Measurements from ENCODE around the gene TCF7L1.

TCF7L1 gene

DNA sequence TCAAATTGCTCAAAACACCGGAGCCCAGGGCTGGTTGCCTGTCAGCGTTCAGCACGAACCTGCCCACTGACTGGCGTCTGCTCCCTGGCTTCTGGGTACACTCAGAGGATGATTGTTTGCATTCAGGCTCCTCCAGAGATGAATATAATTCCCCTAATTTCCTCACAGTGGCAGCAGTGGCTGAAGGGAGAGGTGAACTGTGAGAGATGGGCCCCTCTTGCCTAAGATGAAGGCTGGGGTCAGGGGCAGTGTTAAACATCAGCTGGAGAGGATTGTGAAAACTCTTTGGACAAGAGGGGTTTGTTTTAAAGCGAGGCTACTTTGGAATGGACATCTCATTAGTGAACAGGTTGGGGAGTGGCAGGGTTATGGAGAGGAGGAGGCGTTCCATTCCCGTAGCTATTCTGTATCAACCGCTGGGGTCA lies 31.0 kb downstream of the TCF7L1 start:
- no peak for DNase-seq (ENCODE audit: low read depth)

DNA sequence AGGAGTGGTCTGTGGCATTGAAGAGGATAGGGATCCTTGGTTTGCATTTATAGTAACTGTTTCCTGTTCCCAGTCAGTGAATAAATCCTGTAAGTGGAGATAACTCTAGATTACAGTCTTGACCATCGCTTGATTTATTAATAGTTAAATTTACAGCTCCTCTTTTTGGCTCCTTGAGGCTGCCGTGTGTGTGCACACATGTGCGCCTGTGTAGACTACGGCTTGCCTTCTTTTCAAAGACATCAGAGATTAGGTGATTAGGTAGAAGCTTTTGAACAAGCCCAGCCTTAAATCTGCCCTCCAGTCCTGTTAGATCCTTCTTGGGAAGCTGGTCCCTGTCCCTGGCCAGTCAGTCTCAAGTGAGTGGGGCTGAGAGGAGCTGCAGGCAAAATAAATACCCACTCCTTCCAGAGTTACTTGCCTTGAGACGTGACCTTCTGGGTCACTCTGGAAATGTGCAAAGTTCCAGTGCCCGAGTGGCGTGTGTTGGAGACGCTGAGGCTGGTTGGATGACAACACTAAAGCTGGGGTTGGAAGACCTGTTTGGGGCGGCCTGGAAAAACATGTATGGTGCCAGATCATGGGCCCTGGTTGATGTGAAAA lies 32.0 kb downstream of the TCF7L1 start:
- DNase-seq (ENCODE audit: low read depth): no peak

DNA sequence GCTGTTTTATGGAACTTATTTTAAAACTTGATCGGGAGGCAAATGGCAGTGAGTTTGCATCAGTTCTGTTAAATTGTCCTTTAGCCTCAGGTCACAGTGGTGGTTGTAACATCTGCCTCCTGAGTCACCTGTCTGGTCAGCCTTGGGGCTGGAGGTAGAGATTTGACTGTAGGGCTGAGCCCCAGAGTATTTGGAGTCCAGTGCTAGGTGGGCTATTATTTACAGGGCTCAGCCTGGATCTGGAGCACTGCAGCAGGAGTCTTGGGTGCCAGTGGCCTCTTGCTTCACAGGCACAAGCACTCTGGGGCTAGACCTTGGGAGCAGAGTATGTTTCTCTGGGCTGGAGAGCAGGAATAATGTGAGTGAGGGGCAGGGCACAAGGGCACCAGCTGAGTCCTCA lies 32.8 kb downstream of the TCF7L1 start:
- no peak for DNase-seq (ENCODE audit: low read depth)

DNA sequence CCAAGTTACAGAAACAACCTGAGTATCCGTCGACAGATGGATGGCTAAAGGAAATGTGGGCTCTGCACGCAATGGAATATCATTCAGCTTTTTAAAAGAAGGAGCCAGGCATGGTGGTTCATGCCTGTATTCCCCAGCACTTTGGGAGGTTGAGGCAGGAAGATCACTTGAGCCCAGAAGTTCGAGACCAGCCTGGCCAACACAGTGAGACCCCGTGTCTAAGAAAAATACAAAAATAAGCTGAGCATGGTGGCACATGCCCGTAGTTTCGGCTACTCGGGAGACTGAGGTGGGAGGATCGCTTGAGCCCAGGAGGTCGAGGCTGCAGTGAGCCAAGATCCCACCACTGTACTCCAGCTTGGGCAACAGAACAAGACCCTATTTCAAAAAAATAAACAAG lies 34.3 kb downstream of the TCF7L1 start:
- no peak for DNase-seq (ENCODE audit: low read depth)

DNA sequence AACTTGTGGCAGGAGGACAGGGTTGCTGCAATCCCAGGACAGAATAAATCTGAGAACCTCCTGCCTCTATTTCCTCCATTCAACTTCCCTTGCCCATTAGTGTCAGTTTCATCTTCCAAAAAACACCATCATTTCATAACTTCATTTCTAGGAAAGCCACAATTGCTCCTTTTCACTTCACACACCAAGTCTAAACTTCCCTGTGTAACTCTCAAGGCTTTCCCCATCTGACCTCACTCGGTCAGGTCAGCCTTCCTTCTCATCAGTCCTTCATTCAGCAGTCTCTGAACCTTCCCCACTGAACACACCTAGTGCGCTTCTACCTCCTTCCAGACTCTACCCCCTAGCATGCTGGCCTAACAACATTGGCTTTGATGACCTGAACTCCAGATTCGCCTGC lies 35.8 kb downstream of the TCF7L1 start:
- no peak for DNase-seq (ENCODE audit: low read depth)

DNA sequence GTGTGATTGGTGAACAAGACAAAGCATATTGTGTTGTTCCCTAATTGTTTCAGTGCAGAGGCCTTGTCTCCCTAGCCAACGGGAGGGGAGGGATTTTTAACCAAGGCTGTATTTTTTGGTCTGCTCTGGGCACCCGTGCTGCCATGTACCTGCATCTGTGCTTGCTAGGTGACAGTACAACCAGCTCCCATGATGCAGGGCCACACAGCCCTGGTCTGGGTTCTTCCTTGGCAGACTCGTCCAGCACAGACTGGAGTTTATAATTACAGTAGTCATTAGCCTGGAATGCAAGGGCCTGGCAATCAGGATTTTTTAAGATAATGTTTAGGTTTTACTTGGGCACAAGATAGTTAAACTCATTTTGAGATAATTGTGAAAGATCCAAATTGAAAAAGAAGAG lies 36.4 kb downstream of the TCF7L1 start:
- DNase-seq (ENCODE audit: low read depth): no peak

DNA sequence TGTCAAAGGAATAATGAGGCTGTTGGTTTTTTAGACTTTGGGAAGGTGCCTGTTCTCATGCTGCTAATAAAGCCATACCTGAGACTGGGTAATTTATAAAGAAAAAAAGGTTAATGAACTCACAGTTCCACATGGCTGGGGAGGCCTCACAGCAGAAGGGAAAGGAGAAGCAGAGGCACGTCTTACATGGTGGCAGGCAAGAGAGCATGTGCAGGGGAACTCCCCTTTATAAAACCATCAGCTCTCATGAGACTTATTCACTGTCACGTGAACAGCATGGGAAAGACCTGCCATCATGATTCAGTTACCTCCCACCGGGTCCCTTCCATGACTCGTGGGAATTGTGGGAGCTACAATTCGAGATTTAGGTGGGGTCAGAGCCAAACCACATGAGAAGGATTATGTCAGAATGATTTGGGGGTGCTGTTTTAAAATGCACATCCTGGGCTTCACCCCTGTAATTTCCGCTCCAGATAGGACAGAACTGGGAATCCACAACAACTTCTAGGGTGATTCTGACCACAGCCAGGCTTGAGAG lies 37.8 kb downstream of the TCF7L1 start:
- no peak for DNase-seq (ENCODE audit: low read depth)

DNA sequence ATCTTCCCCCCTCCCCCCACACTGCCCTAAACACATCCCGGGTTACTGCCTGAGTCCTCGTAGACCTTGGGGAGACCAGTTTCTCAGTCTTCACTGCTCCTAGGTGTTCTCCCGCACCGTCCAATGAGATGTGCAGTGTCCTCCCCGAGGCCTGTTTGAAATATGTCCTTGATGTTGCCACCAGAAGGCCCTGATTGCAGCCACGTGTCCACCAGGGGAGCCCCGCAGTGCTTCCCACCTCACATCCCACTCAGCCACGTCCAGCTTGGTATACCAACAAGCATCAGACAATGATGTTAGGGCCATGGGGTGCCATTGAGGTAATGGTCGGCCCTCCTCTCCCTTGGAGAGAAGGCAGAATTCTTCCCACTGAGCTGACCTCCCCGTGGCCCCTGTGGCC lies 38.7 kb downstream of the TCF7L1 start:
- no peak for DNase-seq (ENCODE audit: low read depth)

DNA sequence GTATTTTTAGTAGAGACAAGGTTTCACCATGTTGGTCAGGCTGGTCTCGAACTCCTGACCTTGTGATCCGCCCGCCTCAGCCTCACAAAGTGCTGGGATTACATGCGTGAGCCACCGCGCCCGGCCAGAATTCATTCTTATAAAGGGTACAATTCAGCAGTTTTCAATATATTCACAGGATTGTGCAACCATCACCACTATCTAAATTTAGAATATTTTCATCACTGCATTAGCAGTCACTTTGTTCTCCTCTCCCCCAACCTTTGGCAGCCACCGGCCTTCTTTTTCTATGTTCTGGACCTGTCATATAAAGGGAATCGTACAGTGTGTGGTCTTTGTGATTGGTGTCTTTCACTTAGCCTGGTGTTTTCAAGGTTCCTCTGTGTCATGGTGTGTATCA lies 40.7 kb downstream of the TCF7L1 start:
- no peak for DNase-seq (ENCODE audit: low read depth)

DNA sequence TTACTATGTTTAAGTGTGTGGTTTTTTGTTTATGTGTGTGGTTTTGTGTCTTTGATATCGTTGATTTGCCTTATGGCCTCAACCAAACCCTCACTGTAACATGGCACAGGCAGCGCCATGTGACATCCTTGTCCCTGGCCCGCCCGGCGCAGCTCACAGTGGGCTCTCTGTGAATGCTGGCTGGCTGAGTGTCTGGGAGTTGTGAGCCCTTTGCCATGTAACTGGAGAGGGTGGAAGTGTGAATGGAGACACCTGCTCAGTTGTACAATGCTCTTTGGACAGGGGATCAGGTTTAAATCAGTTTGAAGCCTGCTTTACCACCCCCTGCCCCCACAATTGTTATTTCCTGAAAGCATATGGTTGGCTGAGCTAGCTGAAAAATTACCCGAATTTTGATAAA lies 41.8 kb downstream of the TCF7L1 start:
- no peak for DNase-seq (ENCODE audit: low read depth)

DNA sequence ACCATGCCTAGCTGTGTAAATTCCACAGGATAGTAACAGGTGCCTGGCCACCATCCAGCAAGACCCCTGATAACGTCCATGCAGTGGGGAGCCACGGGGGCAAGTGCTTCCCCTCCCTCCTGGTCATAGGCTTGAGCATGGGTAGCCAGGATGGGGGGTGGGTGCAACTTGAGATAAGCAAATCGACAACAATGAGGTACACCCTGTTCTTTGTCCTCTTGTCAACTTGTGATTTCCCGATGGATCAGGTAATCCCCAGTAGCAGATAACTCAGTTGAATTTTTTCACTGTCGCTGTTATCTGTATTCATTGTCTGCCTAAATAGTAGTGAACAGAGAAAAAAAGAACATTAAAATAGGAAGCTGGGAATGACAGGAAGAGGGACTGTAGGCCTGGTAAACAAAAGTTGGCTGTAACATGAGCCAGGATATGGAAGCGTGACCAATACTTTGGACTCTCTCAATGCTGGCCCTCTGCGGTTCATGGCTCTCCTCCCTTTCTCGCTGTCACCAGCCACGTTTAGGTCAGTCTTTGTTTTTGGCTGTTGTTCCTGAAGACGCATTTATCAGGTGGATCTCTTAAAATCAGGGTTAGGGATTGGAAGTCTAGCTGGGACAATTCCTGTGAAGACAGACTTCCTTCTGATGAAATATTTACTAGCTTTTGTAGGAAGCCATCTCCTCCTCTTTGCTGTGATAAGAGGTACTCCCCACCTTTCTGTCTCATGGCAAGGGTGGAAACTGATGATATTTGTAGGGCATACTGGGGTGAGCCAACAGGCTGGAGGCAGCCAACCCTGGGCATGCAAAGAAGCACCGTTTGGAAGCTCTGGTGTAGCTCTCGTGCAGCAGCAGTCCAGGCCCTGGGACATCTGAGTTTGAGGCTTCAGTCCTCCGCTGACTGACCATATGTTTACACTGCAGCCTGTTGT lies 42.4 kb downstream of the TCF7L1 start:
- no peak for DNase-seq (ENCODE audit: low read depth)

DNA sequence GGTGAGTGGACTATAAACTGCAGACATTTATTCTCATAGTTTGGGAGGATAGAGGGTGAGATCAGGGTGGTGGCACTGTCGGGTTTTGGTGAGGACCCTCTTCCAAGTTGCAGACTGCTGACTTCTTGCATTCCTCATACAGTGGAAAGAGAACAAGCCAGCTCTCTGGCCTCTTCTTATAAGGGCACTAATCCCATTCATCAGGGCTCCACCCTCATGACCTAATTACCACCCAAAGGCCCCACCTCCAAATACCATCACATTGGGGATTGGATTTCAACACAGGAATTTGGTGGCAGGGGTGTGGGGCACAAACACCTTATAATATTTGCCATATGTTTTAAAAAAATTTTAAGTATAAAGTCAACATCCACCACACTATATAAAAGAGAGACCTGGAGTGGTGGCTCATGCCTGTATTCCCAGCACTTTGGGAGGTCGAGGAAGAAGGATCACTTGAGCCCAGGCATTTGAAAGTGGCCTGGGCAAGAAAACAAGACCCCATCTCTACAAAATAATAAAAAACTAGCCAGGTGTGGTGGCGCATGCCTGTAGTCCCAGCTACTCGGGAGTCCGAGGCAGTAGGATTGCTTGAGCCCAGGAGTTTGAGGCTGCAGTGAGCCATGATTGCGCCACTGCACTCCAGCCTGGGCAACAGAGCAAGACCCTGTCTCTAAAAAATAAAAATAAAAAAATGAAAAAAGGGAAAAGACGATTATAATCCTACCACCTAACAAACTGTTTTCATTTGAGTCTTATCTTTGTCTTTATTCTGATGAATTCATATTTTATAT lies 44.0 kb downstream of the TCF7L1 start:
- DNase-seq (ENCODE audit: low read depth): no peak

DNA sequence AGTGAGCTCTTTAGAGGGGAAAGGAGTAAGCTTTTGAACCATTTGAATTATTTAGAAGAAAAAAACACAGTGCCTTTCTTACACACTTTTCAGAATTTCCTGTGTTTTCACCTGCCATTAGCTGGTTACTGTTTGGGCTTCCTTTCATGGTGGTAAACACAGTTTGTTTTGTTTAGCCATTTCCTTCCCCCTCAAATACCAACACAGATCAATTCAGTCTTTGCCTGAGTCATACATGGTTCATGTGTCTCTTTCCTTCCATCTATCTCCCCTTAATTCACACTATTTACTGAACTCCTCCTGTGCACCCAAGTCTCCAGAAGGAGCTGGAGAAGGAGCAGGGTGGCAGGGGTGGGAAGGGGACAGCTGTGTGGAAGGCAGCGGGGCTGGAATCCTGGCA lies 45.0 kb downstream of the TCF7L1 start:
- DNase-seq (ENCODE audit: low read depth): no peak

DNA sequence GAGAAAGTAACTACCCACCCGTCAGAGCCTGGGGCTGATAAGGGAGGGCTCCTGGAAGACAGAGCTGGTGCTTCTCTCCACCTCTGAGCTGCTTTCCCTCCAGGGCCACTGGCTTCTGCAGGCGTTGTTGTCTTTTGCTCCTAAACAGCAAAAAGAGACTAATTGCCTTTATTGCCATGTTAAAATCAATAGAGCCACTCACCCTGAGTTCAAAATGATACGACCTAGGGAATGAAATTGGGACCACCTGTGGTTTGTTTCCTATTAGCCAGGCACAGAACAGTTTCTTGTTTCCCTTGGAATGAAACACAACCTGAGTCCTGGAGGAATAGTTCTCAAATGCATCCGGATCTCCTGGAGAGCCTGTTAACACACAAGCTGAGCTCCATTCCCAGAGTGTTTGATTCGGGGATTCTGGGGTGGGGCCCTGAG lies 45.8 kb downstream of the TCF7L1 start:
- no peak for DNase-seq (ENCODE audit: low read depth)

DNA sequence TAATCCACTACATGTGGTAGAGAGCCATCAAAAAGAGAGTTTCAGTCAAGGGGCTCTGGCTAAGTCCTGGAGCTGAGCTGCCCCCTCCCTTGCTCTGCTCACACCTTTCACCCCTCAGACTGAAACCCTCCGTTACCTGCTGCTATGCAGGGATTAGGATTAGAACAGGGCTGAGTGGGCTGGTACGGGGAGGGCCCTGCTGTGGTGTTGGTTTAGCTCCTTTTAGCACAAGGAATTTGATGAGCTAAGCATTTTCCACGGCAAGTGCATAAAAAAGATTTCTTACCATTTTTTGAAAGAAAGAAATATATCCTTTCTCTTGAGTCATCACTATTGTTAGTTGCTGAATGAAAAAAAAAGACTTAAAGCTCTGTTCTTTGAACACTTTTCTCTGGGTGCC lies 46.3 kb downstream of the TCF7L1 start:
- DNase-seq (ENCODE audit: low read depth): no peak

DNA sequence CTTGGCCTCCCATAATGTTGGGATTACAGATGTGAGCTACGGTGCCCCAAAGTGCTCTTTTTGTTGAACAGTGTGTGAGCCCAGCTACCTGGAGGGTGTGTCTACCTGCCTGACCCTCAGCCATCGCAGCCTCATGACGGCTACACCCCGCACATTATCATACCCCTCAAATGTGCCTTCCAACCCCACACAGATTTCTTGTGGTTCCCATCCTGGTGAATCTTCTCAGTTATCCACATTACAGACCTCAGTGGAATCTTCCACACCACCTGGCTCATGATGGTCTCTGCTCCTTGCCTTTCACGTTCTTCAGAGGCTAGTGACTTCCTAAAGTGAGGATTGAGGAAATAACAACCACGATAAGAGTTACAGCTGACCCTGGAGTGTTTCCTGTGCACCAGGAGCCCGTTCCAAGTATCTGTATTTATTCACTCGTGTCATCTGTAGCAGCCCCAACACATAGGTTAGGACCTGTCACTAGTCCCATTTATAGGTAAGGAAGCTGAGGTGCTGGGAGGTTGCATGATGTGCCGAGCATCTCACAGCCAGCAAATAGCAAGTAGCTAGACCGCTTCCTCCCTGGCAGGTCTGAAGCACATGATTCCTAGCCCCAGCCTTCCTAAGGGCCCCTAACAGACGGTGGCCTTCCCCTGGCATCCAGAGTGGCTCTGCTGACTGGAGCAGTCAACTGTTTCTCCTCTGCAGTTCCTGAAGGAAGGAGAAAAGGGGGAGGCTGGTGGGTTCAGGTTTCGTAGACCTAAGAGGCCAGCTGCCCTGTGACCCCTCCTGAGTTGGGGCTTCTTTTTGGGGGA lies 47.3 kb downstream of the TCF7L1 start:
- no peak for DNase-seq (ENCODE audit: low read depth)

DNA sequence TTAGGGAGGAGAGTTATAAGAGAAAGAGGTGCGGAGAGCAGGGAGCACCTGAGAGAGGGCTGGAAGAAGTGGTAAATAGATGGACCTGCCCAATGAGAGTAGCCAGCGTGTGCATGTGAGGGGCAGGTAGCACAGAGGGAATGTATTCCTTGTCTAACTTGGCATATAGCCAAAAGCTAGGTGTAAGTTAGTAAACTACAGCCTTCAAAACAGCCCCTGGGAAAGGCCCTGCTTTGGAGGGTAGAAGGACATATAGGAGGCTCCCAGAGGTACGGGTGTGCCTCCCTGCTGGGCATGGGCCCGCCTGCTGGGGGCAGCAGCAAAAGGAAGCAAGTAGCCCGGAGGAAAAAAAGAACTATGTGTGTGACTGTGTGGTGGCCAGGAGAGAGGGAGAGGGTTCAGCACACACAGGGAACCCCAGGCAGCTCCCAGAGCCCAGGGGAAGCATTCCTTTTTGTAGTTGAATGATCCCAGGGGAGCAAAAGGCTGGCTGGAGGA lies 48.0 kb downstream of the TCF7L1 start:
- DNase-seq (ENCODE audit: low read depth): no peak

DNA sequence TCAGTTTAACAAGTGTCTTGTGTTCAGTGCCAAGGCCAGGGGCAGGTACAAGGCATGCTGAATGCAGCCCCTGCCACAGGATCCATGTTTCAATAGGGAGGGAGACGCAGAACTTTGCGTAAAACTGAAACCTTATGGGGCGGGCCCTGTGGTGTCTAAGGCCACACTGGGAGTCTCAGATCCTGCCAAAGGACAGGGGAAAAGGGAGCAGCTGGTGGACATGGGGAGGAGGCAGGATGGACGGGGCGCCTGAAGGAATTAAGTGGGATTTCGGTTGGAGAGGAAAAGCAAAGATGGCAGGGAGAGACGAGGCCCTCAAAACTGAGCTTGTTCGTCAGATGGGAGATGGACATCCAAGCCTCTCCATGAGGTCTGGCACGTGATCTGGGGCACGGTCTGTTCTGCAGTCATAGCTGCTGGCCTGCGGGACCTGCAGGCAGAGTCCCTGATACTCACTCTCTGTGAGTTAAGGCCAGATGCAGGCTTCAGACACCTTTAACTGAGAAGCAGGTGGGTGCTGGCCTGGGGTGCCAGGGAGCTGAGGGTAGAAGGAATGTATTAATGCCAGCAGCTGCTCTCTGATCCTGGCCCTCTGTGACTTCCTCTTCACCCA lies 48.8 kb downstream of the TCF7L1 start:
- no peak for DNase-seq (ENCODE audit: low read depth)

DNA sequence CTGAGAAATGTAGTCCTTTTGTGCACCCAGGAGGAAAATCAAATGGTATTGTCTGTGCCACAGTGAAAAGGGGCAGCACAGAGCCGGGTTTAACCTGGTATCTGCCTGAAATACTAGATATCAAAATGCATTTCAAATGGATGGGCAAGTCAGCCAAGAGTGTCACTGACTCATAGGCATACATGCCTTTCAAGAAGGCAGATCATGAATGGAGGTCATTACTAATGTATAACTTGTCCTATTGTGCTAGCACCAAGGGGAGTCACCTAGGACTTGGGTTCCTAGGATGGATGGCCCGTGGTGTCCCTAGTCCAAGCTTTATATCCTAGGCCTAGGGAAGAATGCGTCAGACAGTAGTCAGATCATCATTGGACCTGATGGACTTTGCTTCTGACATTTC lies 49.9 kb downstream of the TCF7L1 start:
- no peak for DNase-seq (ENCODE audit: low read depth)

DNA sequence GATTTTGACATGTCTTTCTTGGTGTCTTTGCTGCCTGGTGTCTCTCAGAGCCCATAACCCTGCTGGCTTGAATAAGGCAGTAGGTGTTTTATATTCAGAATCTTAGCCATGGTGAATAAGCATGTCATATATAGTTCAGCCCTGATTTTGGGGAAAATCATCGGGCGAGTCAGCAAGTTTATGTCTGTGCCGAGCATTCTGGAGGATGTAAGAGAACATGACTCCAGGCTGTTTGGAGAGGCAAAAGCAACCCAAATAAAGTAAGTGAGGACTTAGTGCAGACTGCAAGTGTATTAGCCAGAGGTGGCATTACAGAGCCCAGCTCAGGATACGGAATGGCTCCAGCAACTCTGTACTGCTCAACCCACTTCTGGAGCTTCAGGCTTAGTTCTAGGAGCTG lies 50.3 kb downstream of the TCF7L1 start:
- DNase-seq (ENCODE audit: low read depth): no peak

DNA sequence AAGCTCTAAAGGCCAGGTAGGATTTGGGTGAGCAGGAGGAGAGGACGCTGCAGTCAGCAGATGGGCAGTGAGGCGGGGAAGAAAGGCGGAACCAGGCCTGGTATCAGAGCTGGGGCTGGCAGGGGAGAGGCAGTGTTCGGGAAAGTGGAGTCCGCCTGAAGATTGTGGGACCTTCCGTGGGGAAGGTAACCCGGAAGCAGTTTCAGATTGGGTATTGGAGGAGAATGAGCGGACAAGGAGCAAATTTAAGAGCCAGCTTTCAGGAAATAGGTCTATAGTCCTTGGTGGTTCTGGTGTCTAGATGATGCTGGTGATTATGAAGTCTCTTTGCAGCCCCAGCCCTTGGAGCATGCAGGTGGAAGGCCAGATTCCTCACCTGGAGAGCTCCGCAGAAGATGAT lies 51.0 kb downstream of the TCF7L1 start:
- no peak for DNase-seq (ENCODE audit: low read depth)

Measured in stimulated activated CD8-positive, alpha-beta memory T cell treated with anti-CD3 and anti-CD28 coated beads, Interleukin-7, amount 100 ng/mL, for 24 hours (primary cell).